CD4-positive, CD25-positive, alpha-beta regulatory T cell (primary cell): ENCODE measurements around the gene CRADD. TPM values are rescaled to one million over a fixed set of nuclear protein-coding genes. Genes with fewer than 3 reads are reported as not detected.

Source experiments
- ATAC-seq, 2 donors: fragments of 150-1000 bp; cut with Tn5 transposase; one replicate each; pipeline ENCODE4 v1.10.0; 2021; ENCODE audit warnings: low read depth in 2 of 2, moderate number of reproducible peaks in 2 of 2, moderate library complexity in 1 of 2
- DNase-seq, 3 donors: peaks; one replicate each; pipeline versions ENCODE4 v3.0.0 to v3.0.0-alpha.2; 2012 to 2022; ENCODE audit warnings: mixed read lengths in 1 of 3
- H3K27ac ChIP-seq: one replicate; pipeline ENCODE4 v1.7.0; 2013; ENCODE audit warnings: mild to moderate bottlenecking, low read length; ENCODE audit not compliant: insufficient read depth, poor library complexity, severe bottlenecking
- H3K27me3 ChIP-seq: one replicate; pipeline ENCODE4 v1.7.0; 2013; ENCODE audit warnings: low read length; ENCODE audit not compliant: control insufficient read depth, insufficient read depth
- H3K36me3 ChIP-seq: one replicate; pipeline ENCODE4 v1.7.0; 2013; ENCODE audit warnings: mild to moderate bottlenecking, low read length, moderate library complexity; ENCODE audit not compliant: control insufficient read depth, insufficient read depth
- H3K4me1 ChIP-seq: 2 replicates; pipeline ENCODE4 v1.7.0; 2013; ENCODE audit warnings: mild to moderate bottlenecking, low read length; ENCODE audit not compliant: insufficient read depth, control insufficient read depth, poor library complexity, severe bottlenecking
- H3K4me3 ChIP-seq: one replicate; pipeline ENCODE4 v1.7.0; 2013; ENCODE audit warnings: low read depth, mild to moderate bottlenecking, low read length, moderate library complexity
- H3K9me3 ChIP-seq, 2 experiments: 1 replicate in 1 of 2; 2 replicates in 1 of 2; pipeline ENCODE4 v1.7.0; 2013; ENCODE audit warnings: low read length in 2 of 2, mild to moderate bottlenecking in 1 of 2, moderate library complexity in 1 of 2; ENCODE audit not compliant: control insufficient read depth in 2 of 2
- H3K27ac Mint-ChIP-seq, 3 donors: one replicate each; pipeline ENCODE4 v1.8.0; 2020 to 2022; ENCODE audit warnings: mild to moderate bottlenecking in 3 of 3, mixed read lengths in 3 of 3, moderate library complexity in 2 of 3
- H3K27me3 Mint-ChIP-seq: one replicate; pipeline ENCODE4 v1.8.0; 2022; ENCODE audit warnings: mild to moderate bottlenecking, mixed read lengths
- H3K36me3 Mint-ChIP-seq: one replicate; pipeline ENCODE4 v1.8.0; 2020; ENCODE audit warnings: mixed read lengths
- H3K4me1 Mint-ChIP-seq, 4 donors: one replicate each; pipeline ENCODE4 v1.8.0; 2020 to 2022; ENCODE audit warnings: mixed read lengths in 4 of 4, mild to moderate bottlenecking in 1 of 4
- H3K4me3 Mint-ChIP-seq, 4 donors: one replicate each; pipeline ENCODE4 v1.8.0; 2020 to 2022; ENCODE audit warnings: mild to moderate bottlenecking in 4 of 4, mixed read lengths in 4 of 4, moderate library complexity in 3 of 4
- H3K9me3 Mint-ChIP-seq, 7 donors: one replicate each; pipeline ENCODE4 v1.8.0; 2020 to 2022; ENCODE audit warnings: mixed read lengths in 7 of 7, mild to moderate bottlenecking in 3 of 7, moderate library complexity in 2 of 7
- polyA plus RNA-seq, 4 donors: library from polyadenylated mRNA; unstranded; fragments of 300-500 nt; fragmentation: Illumina TruSeq; gene quantifications; one replicate each; pipeline ENCODE4 v1.2.3, GENCODE V29; 2021
- total RNA-seq: library from RNA; stranded (reverse); gene quantifications from one replicate; pipeline ENCODE4 v1.2.3, GENCODE V29; 2022

CRADD gene
- total and polyA plus RNA-seq, 5 donors from 2014 or later, result 10.1 to 24.2 (median 20.6) TPM

DNA sequence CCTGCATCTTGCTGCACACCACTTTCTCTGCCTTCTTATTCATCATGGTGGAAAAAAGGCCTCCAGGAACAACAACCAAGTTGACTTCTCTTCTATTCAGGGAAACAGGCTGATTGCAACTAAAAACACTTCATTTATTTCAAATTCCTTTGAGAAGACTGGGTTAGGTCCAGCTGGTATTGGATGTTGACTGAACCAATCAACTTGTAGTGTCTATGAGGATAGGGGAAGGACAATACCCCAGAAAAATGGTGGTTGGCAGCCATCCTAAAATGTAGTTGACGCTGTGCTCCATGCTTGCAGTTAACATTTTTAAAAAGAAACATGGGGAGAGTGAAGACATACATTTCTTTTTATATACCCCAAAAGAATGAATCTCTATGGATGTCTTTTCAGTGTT is 34.4 kb upstream of the CRADD start:
- ATAC-seq (no peak), DNase-seq (no peak)
- Mint-ChIP-seq H3K27ac (no peak overlapping the region), H3K4me1 (no peaks in the 10 kb centered on the region), H3K4me3 (no peak overlapping the region), H3K36me3 (no peaks in the 10 kb centered on the region), H3K27me3 (peaks cover 20% of the 10 kb centered on the region), H3K9me3 (no peaks in the 10 kb centered on the region)
- H3K27ac ChIP-seq, result no peak overlapping the region
- no peaks in the 10 kb centered on the region for H3K4me1 ChIP-seq
- no peaks in the 10 kb centered on the region for H3K36me3 ChIP-seq
- no peak overlapping the region for H3K4me3 ChIP-seq
- H3K27me3 ChIP-seq, result peaks cover 4% of the 10 kb centered on the region
- H3K9me3 ChIP-seq, result no peaks in the 10 kb centered on the region

DNA sequence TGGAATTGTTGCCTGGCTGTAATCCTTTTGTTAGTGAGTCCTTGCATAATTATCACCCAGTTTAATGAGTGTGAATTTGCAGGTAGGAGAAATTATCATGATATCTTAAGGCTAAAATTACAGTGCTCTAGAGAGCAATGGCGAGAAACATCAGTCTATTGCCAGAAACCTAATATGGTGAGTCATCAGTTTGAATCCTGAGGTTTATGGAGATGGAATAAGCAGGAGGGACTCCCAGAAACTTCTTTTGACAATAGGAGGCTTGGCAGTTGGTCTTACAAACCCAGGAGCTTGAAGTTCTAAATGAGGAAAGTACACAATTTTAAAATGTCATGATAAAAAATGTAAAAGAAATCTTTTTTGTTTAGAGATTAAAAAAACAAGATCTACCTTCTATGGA is 31.5 kb upstream of the CRADD start:
- Histone ChIP-seq H3K36me3 (no peaks in the 10 kb centered on the region), H3K4me3 (no peak overlapping the region), H3K9me3 (no peaks in the 10 kb centered on the region), H3K4me1 (no peaks in the 10 kb centered on the region), H3K27me3 (no peaks in the 10 kb centered on the region), H3K27ac (no peak overlapping the region)
- ATAC-seq (no peak), DNase-seq (no peak)
- H3K27me3 Mint-ChIP-seq, result peaks cover 27% of the 10 kb centered on the region
- H3K27ac Mint-ChIP-seq, result no peak overlapping the region
- H3K4me3 Mint-ChIP-seq, result no peak overlapping the region
- H3K9me3 Mint-ChIP-seq, result peaks cover 0 to 1% (median 0%) of the 10 kb centered on the region in 7 donors
- no peaks in the 10 kb centered on the region for H3K4me1 Mint-ChIP-seq
- no peaks in the 10 kb centered on the region for H3K36me3 Mint-ChIP-seq

DNA sequence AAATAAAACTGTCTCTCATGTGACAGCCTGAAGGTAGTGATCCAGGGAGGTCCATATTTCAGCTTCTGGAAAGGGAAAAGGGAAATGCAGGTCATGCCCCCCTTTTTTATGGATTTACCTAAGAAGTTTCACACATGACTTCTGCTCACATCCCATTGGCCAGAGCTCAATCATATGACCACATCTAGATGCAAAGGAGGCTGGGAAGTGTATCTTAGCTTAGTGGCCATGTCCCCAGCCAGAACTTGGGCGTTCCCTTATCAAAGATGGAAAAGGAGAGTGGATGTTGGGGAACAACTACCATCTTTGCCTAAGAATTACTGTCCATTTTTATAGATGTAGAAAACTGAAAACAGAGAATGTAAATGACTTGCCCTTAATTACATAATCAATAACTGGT is 26.5 kb upstream of the CRADD start:
- H3K36me3 ChIP-seq, result no peaks in the 10 kb centered on the region
- Mint-ChIP-seq H3K27me3 (peaks cover 18% of the 10 kb centered on the region), H3K9me3 (peaks cover 0 to 6% (median 0%) of the 10 kb centered on the region in 7 donors), H3K4me1 (no peaks in the 10 kb centered on the region), H3K36me3 (no peaks in the 10 kb centered on the region), H3K27ac (no peak overlapping the region), H3K4me3 (no peak overlapping the region)
- ATAC-seq, result no peak
- H3K27ac ChIP-seq, result no peak overlapping the region
- no peaks in the 10 kb centered on the region for H3K4me1 ChIP-seq
- no peak overlapping the region for H3K4me3 ChIP-seq
- no peaks in the 10 kb centered on the region for H3K27me3 ChIP-seq
- no peaks in the 10 kb centered on the region for H3K9me3 ChIP-seq
- no peak for DNase-seq

DNA sequence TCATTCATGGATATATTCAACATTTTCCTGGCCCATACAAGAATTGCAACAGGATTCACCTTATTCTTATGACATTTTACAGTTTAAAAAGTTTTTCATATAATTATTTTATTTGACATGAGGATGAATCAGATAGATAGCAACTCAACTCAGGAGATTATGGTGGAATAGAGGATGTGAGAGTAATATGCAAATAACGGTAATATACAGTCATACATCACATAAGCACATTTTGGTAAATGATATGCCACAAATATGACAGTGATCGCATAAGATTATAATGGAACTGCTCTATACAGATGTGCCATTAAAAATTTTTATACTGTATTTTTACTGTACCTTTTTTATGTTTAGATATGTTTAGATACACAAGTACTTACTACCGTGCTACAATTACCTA is 24.1 kb upstream of the CRADD start:
- Histone ChIP-seq H3K27me3 (no peaks in the 10 kb centered on the region), H3K36me3 (no peaks in the 10 kb centered on the region), H3K27ac (no peak overlapping the region), H3K4me3 (no peak overlapping the region), H3K9me3 (no peaks in the 10 kb centered on the region), H3K4me1 (no peaks in the 10 kb centered on the region)
- Mint-ChIP-seq H3K4me1 (no peaks in the 10 kb centered on the region), H3K36me3 (no peaks in the 10 kb centered on the region), H3K4me3 (no peak overlapping the region), H3K9me3 (peaks cover 0 to 6% (median 0%) of the 10 kb centered on the region in 7 donors), H3K27ac (no peak overlapping the region), H3K27me3 (peaks cover 16% of the 10 kb centered on the region)
- no peak for ATAC-seq
- no peak for DNase-seq

DNA sequence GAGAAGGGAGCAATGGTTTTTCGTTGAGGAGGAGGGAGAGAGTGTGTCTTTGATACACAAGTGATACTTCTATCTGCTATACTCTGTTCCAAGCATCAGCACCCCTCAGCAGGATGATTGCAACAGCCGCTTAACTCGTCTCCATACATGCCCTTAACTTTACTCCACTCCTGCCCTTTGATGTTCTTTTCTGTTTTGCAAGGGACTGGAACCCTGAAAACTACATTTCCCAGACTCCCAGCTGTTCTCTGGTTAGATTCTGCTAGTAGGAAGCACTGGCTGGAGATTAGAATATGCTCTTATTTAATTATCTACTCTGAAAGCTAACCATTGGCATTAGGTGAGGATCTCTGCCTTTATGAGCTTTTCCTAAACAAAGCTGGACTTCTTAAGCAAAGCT is 23.5 kb upstream of the CRADD start:
- no peaks in the 10 kb centered on the region for H3K4me1 Mint-ChIP-seq
- no peaks in the 10 kb centered on the region for H3K27me3 ChIP-seq
- H3K36me3 ChIP-seq, result no peaks in the 10 kb centered on the region
- H3K36me3 Mint-ChIP-seq, result no peaks in the 10 kb centered on the region
- no peaks in the 10 kb centered on the region for H3K9me3 ChIP-seq
- H3K27ac ChIP-seq, result no peak overlapping the region
- peaks cover 16% of the 10 kb centered on the region for H3K27me3 Mint-ChIP-seq
- no peak for DNase-seq
- peaks cover 0 to 6% (median 0%) of the 10 kb centered on the region in 7 donors for H3K9me3 Mint-ChIP-seq
- H3K4me3 ChIP-seq, result no peak overlapping the region
- no peak for ATAC-seq
- no peaks in the 10 kb centered on the region for H3K4me1 ChIP-seq
- H3K27ac Mint-ChIP-seq, result no peak overlapping the region
- no peak overlapping the region for H3K4me3 Mint-ChIP-seq

DNA sequence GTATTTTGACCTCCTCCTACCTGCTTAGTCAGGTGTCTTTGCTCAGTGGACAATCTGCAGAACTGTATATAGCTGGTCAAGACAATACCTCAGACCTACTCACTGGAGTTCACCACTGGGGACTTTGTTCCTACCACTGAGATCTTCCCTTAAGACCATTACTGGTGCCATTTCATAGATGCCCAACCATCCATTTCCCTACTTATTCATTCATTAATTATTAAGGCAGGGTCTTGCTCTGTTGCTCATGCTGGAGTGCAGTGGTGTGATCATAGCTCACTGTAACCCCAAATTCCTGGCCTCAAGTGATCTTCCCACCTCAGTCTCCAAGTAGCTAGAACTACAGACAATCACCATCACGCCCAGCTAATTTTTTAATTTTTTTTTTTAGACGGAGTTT is 22.8 kb upstream of the CRADD start:
- H3K36me3 ChIP-seq, result no peaks in the 10 kb centered on the region
- H3K27ac ChIP-seq, result no peak overlapping the region
- DNase-seq, result no peak
- no peaks in the 10 kb centered on the region for H3K4me1 ChIP-seq
- no peak overlapping the region for H3K4me3 ChIP-seq
- H3K4me3 Mint-ChIP-seq, result no peak overlapping the region
- no peaks in the 10 kb centered on the region for H3K4me1 Mint-ChIP-seq
- H3K27ac Mint-ChIP-seq, result no peak overlapping the region
- ATAC-seq, result no peak
- peaks cover 16% of the 10 kb centered on the region for H3K27me3 Mint-ChIP-seq
- H3K9me3 ChIP-seq, result no peaks in the 10 kb centered on the region
- H3K27me3 ChIP-seq, result no peaks in the 10 kb centered on the region
- peaks cover 0 to 6% (median 0%) of the 10 kb centered on the region in 7 donors for H3K9me3 Mint-ChIP-seq
- no peaks in the 10 kb centered on the region for H3K36me3 Mint-ChIP-seq

DNA sequence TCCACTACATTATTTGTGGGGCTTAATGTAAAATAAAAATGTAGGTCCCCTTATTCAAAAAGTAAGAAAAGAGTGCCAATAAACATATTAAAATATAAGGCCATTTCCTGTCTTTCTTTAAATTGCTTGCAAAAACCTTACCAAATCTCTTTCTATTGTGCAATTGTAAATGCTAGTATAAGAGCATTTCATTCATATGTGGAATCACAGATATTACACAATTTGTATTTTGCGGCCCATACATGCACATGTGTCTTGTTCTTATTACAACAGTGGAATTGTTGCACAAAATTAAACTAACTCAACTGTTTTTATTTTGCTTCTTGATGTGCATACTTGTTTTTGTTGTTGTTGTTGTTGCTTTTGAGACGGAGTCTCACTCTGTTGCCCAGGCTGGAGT is 20.1 kb upstream of the CRADD start:
- Mint-ChIP-seq H3K9me3 (peaks cover 0 to 2% (median 0%) of the 10 kb centered on the region in 7 donors), H3K27me3 (peaks cover 13% of the 10 kb centered on the region), H3K36me3 (no peaks in the 10 kb centered on the region), H3K4me1 (no peaks in the 10 kb centered on the region), H3K27ac (no peak overlapping the region), H3K4me3 (no peak overlapping the region)
- Histone ChIP-seq H3K4me3 (no peak overlapping the region), H3K4me1 (no peaks in the 10 kb centered on the region), H3K36me3 (no peaks in the 10 kb centered on the region), H3K27me3 (no peaks in the 10 kb centered on the region), H3K9me3 (no peaks in the 10 kb centered on the region), H3K27ac (no peak overlapping the region)
- ATAC-seq (no peak), DNase-seq (no peak)

DNA sequence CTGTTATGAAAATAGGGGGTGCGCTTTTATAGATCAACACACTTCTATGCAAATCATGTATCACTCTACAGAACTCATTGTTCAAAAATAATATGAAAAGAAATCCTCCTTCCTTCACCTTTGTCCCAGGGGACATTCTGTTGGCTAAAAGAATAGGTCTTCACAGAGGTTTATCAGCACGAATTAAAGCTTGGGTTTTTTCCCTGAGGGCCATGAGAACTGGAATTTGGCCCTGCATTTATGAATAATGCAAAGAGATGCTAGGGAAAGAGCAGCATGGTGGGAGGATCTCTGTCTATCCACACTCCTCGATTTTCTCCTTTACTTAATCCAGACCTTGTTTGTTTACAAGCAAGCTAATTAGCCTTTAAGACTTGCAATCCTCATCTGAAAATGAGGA is 16.2 kb upstream of the CRADD start:
- no peak overlapping the region for H3K4me3 Mint-ChIP-seq
- Histone ChIP-seq H3K4me1 (no peaks in the 10 kb centered on the region), H3K36me3 (no peaks in the 10 kb centered on the region), H3K4me3 (no peak overlapping the region), H3K27ac (no peak overlapping the region), H3K9me3 (no peaks in the 10 kb centered on the region), H3K27me3 (peaks cover 2% of the 10 kb centered on the region)
- no peaks in the 10 kb centered on the region for H3K36me3 Mint-ChIP-seq
- peaks cover 0 to 3% (median 0%) of the 10 kb centered on the region in 7 donors for H3K9me3 Mint-ChIP-seq
- no peaks in the 10 kb centered on the region for H3K4me1 Mint-ChIP-seq
- no peak for DNase-seq
- H3K27me3 Mint-ChIP-seq, result peaks cover 17% of the 10 kb centered on the region
- ATAC-seq, result no peak
- H3K27ac Mint-ChIP-seq, result no peak overlapping the region
